ENCODE results near the gene EPAS1. TPM values are rescaled to one million over a fixed set of nuclear protein-coding genes. Genes with fewer than 3 reads are reported as not detected.

EPAS1 gene
- polyA plus RNA-seq, 1 of the 3 experiments (the other 2 are of a cell fraction): 69.2 TPM

- no peak for DNase-seq
- Histone ChIP-seq H3K27me3 (ENCODE audit: insufficient read depth) (no peaks in the 10 kb centered on the region), H3K36me3 (replicated peaks in 1 of 2; ENCODE audit: control insufficient read depth in 1 of 2, insufficient read depth in 2 of 2, low read length in 1 of 2) (peaks cover 0 to 2% of the 10 kb centered on the region in 2 experiments), H3K9me2 (no peaks in the 10 kb centered on the region), H3K9ac (peak overlapping the region; percentile 7; the same call in 1 of the 2 replicates), H3F3A (replicated peaks; ENCODE audit: insufficient read depth) (peaks cover 51% of the 10 kb centered on the region), H3K9me3 (no peaks in the 10 kb centered on the region), H3K4me3 (ENCODE audit: low read depth in 2 of 2, low read length in 1 of 2) (no peak overlapping the region), H3K79me2 (ENCODE audit: insufficient read depth) (peaks cover 91% of the 10 kb centered on the region), H3K4me1 (ENCODE audit: control insufficient read depth in 1 of 2, insufficient read depth in 2 of 2, low read depth in 1 of 2, low read length in 1 of 2) (peaks cover 65 to 93% of the 10 kb centered on the region in 2 experiments), H3K4me2 (peak overlapping the region; percentile 79), H4K20me1 (ENCODE audit: insufficient read depth) (no peaks in the 10 kb centered on the region), H2AFZ (ENCODE audit: low read depth) (no peak overlapping the region), H3K27ac (ENCODE audit: low read depth in 2 of 2, low read length in 1 of 2) (peak overlapping the region; percentile 100)
- WGBS (ENCODE audit: low lambda C conversion rate): 88% methylated on average over 13 of the region's 13 CpGs
- ChIA-PET CTCF (interaction anchor here (1.0 to 6.8 kb wide), 7 partner anchors 11 to 37 kb away, joined by 3 to 56 read pairs (median 10); partner anchors contain the start of gene EPAS1), POLR2A (interaction anchor here (1.4 to 4.3 kb wide), 4 partner anchors 9 to 94 kb away, joined by 3 to 29 read pairs (median 9); partner anchors contain the start of gene EPAS1)
- no peak for TF ChIP-seq FOXJ3 (CRISPR knock-in tag; IDR thresholded peaks at IDR 0.05)
- TF ChIP-seq FOSL2 (IDR thresholded peaks at IDR 0.05; ENCODE audit: borderline replicate concordance, low read depth): no peak
- TF ChIP-seq IRF3 (IDR thresholded peaks at IDR 0.05; ENCODE audit: low read depth, low read length): no peak
- TF ChIP-seq POLR2AphosphoS5 (IDR thresholded peaks at IDR 0.05; ENCODE audit: low read depth, low read length): no peak
- TF ChIP-seq MXI1 (IDR thresholded peaks at IDR 0.05; ENCODE audit: low read depth, low read length): no peak
- TF ChIP-seq USF1 (IDR thresholded peaks at IDR 0.05; ENCODE audit: borderline replicate concordance, low read depth): no peak
- no peak for TF ChIP-seq CHD2 (IDR thresholded peaks at IDR 0.05; ENCODE audit: low read length, partially characterized antibody)
- TF ChIP-seq MEF2A (IDR thresholded peaks at IDR 0.05; ENCODE audit: borderline replicate concordance, low read depth): no peak
Observed at GRCh38 chr2:46329340-46329739, 32.1 kb downstream of the EPAS1 start.

- H3K27ac ChIP-seq (ENCODE audit: low read depth in 2 of 2, low read length in 1 of 2): peak overlapping the region; percentile 100
- no peak for DNase-seq
- 60% methylated on average over 7 of the region's 7 CpGs for WGBS (ENCODE audit: low lambda C conversion rate)
- POLR2A ChIA-PET: interaction anchor here (0.7 to 4.3 kb wide), 7 partner anchors 9 to 95 kb away, joined by 3 to 29 read pairs (median 6); partner anchors contain the start of gene EPAS1
- no peak overlapping the region for H3K4me3 ChIP-seq (ENCODE audit: low read depth in 2 of 2, low read length in 1 of 2)
- H3K9ac ChIP-seq: peak overlapping the region; percentile 62
- H4K20me1 ChIP-seq (ENCODE audit: insufficient read depth): no peaks in the 10 kb centered on the region
- H2AFZ ChIP-seq (ENCODE audit: low read depth): no peak overlapping the region
- H3F3A ChIP-seq (replicated peaks; ENCODE audit: insufficient read depth): peaks cover 57% of the 10 kb centered on the region
- H3K79me2 ChIP-seq (ENCODE audit: insufficient read depth): peaks cover 84% of the 10 kb centered on the region
- H3K9me3 ChIP-seq: no peaks in the 10 kb centered on the region
- H3K4me1 ChIP-seq (ENCODE audit: control insufficient read depth in 1 of 2, insufficient read depth in 2 of 2, low read depth in 1 of 2, low read length in 1 of 2): peaks cover 61 to 94% of the 10 kb centered on the region in 2 experiments
- CTCF ChIA-PET: interaction anchor here (0.8 to 6.8 kb wide), 10 partner anchors 10 to 37 kb away, joined by 3 to 56 read pairs (median 8); partner anchors contain the start of gene EPAS1
- H3K9me2 ChIP-seq: no peaks in the 10 kb centered on the region
- peaks cover 0 to 2% of the 10 kb centered on the region in 2 experiments for H3K36me3 ChIP-seq (replicated peaks in 1 of 2; ENCODE audit: control insufficient read depth in 1 of 2, insufficient read depth in 2 of 2, low read length in 1 of 2)
- H3K4me2 ChIP-seq: peak overlapping the region; percentile 79
- H3K27me3 ChIP-seq (ENCODE audit: insufficient read depth): no peaks in the 10 kb centered on the region
- 0 out of 2 replicates have a peak, but pooled peaks have one; percentile 71 for TF ChIP-seq SIN3A (IDR thresholded peaks at IDR 0.05; ENCODE audit: borderline replicate concordance, low read depth, low read length)
- no peak for TF ChIP-seq YY1 (IDR thresholded peaks at IDR 0.05; ENCODE audit: low read depth)
- TF ChIP-seq PBX3 (IDR thresholded peaks at IDR 0.05): peak; percentile 79
- TF ChIP-seq EP300 (IDR thresholded peaks at IDR 0.05; ENCODE audit: borderline replicate concordance in 1 of 2, low read depth in 1 of 2, low read length in 1 of 2): peak in 1 of 2 experiments; percentile 79; a peak in 2 of 4 replicates
- TF ChIP-seq TAF1 (IDR thresholded peaks at IDR 0.05; ENCODE audit: borderline replicate concordance, low read depth, low read length): no peak
- peak; percentile 91 for TF ChIP-seq TCF12 (IDR thresholded peaks at IDR 0.05)
- no peak for TF ChIP-seq REST (IDR thresholded peaks at IDR 0.05; ENCODE audit: low read depth, low read length)
- TF ChIP-seq FOSL2 (IDR thresholded peaks at IDR 0.05; ENCODE audit: borderline replicate concordance, low read depth): peak; percentile 90
- TF ChIP-seq JUND (IDR thresholded peaks at IDR 0.05): peak; percentile 88
- no peak for TF ChIP-seq SMC3 (IDR thresholded peaks at IDR 0.05; ENCODE audit: low read depth, low read length)
- TF ChIP-seq CHD2 (IDR thresholded peaks at IDR 0.05; ENCODE audit: low read length, partially characterized antibody): no peak
- peak; percentile 69 for TF ChIP-seq NFIC (IDR thresholded peaks at IDR 0.05; ENCODE audit: borderline replicate concordance)
Observed at GRCh38 chr2:46329803-46330775, 32.9 kb downstream of the EPAS1 start.
